GM10266 (cell line): Measurements from ENCODE around the gene PCDH12.

ENCODE experiments used
- DNase-seq: peaks from one replicate; pipeline ENCODE4 v3.0.0; 2012; ENCODE audit errors: extremely low spot score
- CTCF ChIP-seq: IDR thresholded peaks from 2 replicates; pipeline ENCODE4 v1.5.1; 2012; ENCODE audit warnings: mild to moderate bottlenecking, low read depth; ENCODE audit not compliant: control insufficient read depth, insufficient read depth; ENCODE audit errors: missing control alignments

Gene PCDH12

DNA sequence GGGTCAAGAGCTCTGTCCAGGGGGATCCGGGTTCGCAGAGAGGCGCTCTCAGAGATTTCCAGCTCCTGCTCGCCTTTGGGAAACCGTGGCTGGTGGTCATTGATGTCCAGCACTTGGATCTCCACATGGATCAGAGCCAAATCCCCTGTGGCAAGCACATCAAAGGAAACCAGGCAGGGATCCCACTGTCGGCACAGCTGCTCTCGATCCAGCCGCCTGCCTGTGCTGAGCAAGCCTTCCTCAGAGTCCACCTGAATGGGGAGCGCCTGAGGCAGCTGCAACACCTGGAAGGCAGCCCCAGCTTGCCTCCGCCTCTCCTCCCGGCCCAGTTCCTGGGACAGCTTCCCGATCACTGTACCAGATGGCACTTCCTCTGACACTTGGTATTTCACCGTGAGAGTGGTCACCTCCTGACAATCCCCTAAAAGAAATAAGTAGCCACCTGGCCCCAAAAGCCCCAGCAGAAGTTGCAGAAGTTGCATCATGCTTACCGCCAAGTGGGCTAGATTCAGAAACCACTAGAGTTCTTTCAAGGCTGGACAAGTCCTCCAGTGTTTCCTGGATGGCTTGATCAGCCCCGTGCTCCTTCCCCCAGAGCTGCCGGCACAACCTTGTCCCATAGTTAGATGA is 520 bp downstream of the PCDH12 start:
- no peak for TF ChIP-seq CTCF
- DNase-seq, result no peak

DNA sequence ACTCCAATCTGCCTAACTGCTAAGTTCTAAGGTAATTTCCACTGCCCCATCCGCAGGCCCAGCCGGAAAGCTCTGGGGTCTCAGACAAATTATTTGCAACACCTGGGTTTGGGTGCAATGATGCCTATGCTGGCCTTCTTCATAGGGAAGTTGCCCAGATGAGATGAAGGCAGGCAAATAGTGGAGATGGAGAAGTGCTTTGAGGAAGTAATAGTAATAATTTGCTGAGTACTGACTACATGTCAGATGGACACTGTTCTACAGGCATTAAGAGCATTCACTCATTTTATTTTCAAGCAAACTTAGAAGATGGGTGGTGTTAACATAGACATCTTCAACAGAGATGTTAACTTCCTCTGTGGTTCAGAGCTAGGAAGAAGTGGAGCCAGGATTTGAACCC is 3.8 kb downstream of the PCDH12 start:
- DNase-seq, result no peak
- no peak for TF ChIP-seq CTCF

- TF ChIP-seq CTCF, result no peak
- no peak for DNase-seq
These were observed 6.0 kb downstream of the PCDH12 start for GRCh38 chr5:141952020-141952419.

GRCh38 chr5:141951332-141951781 is 6.6 kb downstream of the PCDH12 start:
- peak; percentile 37 for TF ChIP-seq CTCF
- peak; percentile 69 for DNase-seq

GRCh38 chr5:141950207-141951005 is 7.6 kb downstream of the PCDH12 start:
- no peak for TF ChIP-seq CTCF

DNA sequence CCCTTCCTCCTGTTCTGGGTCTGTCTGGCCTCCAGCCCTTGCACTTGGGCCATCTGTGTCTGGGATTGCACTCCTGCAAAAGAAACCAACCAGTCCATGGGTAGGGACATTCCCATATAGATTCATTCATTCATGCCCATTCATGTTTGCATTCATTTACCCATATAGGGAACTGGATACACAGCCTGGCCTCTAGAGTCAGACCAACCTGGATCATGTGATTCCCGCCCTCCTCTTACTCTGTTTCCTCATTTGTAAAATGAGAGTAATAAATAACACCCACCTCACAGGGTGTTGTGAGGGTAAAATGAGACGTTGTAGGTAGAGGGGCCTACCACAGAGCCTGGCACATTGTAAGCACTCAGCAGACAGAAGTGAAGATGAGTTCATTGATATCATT is 8.5 kb downstream of the PCDH12 start:
- TF ChIP-seq CTCF, result no peak
- no peak for DNase-seq

More at GRCh38 chr5:141950207-141951005, 7.6 kb downstream of the PCDH12 start:
- DNase-seq, result no peak

GRCh38 chr5:141948812-141949211 is 9.2 kb downstream of the PCDH12 start:
- TF ChIP-seq CTCF, result no peak
- no peak for DNase-seq
